ENCODE data around the gene RPL7A. TPM values are rescaled to one million over a fixed set of nuclear protein-coding genes. Genes with fewer than 3 reads are reported as not detected.

The RPL7A gene
- total and polyA plus RNA-seq, 2 of the 13 experiments (the other 11 are each of a cell fraction or from before 2014, with no cell fraction given) = 2,401 to 2,938 TPM

DNA sequence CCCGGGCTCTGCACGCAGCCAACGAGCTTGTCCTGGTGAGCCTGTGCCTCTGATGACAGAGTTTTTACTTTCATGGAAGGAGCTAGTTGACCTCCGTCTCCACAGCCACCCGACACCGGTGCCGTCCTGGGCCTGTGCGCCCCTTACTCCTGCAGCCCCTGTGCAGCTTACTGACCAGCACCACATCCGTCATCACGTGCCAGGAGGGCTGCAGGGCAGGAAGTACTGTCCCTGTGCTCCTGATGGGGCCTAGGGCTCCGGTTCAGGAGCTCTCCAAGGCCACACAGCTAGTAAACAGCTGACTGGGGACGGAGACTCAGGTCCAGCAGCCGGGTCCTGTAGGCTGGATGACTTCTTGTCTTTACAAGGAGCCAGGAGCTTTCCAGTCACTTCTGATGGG, 38.3 kb downstream of the RPL7A start (continued):
- TF ChIP-seq ZNF296 (CRISPR knock-in tag; conservative IDR thresholded peaks at IDR 0.05) (no peak), ZNF501 (CRISPR knock-in tag; IDR thresholded peaks at IDR 0.05) (peak; percentile 39; the same call in 1 of the 2 replicates), SALL1 (CRISPR knock-in tag; IDR thresholded peaks at IDR 0.05) (peak; percentile 69), ZNF598 (CRISPR knock-in tag; IDR thresholded peaks at IDR 0.05; ENCODE audit: borderline replicate concordance) (no peak), CHCHD3 (CRISPR knock-in tag; IDR thresholded peaks at IDR 0.05) (no peak), ZNF136 (CRISPR knock-in tag; IDR thresholded peaks at IDR 0.05; ENCODE audit: low read depth) (no peak), ZNF264 (CRISPR knock-in tag; IDR thresholded peaks at IDR 0.05) (peak; percentile 81; the same call in 1 of the 2 replicates), RAD51 (IDR thresholded peaks at IDR 0.05; ENCODE audit: borderline replicate concordance) (no peak), TBL1XR1 (IDR thresholded peaks at IDR 0.05; ENCODE audit: borderline replicate concordance, low read length, partially characterized antibody) (no peak), ZBTB38 (CRISPR knock-in tag; IDR thresholded peaks at IDR 0.05) (peak; percentile 90), POLR2AphosphoS2 (IDR thresholded peaks at IDR 0.05; ENCODE audit: low read depth, low read length) (no peak), NONO (IDR thresholded peaks at IDR 0.05) (no peak), NONO (CRISPR knock-in tag; conservative IDR thresholded peaks at IDR 0.05) (no peak), ELF3 (CRISPR knock-in tag; IDR thresholded peaks at IDR 0.05) (peak; percentile 82), FOXK1 (CRISPR knock-in tag; IDR thresholded peaks at IDR 0.05; ENCODE audit: borderline replicate concordance, low read depth) (peak; percentile 50; the same call in 1 of the 2 replicates), AHR (CRISPR knock-in tag; IDR thresholded peaks at IDR 0.05) (no peak), FOXK2 (IDR thresholded peaks at IDR 0.05) (no peak)
- TF ChIP-seq, protein P1, sequence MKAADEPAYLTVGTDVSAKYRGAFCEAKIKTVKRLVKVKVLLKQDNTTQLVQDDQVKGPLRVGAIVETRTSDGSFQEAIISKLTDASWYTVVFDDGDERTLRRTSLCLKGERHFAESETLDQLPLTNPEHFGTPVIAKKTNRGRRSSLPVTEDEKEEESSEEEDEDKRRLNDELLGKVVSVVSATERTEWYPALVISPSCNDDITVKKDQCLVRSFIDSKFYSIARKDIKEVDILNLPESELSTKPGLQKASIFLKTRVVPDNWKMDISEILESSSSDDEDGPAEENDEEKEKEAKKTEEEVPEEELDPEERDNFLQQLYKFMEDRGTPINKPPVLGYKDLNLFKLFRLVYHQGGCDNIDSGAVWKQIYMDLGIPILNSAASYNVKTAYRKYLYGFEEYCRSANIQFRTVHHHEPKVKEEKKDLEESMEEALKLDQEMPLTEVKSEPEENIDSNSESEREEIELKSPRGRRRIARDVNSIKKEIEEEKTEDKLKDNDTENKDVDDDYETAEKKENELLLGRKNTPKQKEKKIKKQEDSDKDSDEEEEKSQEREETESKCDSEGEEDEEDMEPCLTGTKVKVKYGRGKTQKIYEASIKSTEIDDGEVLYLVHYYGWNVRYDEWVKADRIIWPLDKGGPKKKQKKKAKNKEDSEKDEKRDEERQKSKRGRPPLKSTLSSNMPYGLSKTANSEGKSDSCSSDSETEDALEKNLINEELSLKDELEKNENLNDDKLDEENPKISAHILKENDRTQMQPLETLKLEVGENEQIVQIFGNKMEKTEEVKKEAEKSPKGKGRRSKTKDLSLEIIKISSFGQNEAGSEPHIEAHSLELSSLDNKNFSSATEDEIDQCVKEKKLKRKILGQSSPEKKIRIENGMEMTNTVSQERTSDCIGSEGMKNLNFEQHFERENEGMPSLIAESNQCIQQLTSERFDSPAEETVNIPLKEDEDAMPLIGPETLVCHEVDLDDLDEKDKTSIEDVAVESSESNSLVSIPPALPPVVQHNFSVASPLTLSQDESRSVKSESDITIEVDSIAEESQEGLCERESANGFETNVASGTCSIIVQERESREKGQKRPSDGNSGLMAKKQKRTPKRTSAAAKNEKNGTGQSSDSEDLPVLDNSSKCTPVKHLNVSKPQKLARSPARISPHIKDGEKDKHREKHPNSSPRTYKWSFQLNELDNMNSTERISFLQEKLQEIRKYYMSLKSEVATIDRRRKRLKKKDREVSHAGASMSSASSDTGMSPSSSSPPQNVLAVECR (CRISPR knock-in tag; IDR thresholded peaks at IDR 0.05; ENCODE audit: borderline replicate concordance) = no peak; the same call in 1 of the 2 replicates
- TF ChIP-seq, protein P2, sequence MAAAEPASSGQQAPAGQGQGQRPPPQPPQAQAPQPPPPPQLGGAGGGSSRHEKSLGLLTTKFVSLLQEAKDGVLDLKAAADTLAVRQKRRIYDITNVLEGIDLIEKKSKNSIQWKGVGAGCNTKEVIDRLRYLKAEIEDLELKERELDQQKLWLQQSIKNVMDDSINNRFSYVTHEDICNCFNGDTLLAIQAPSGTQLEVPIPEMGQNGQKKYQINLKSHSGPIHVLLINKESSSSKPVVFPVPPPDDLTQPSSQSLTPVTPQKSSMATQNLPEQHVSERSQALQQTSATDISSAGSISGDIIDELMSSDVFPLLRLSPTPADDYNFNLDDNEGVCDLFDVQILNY (CRISPR knock-in tag; conservative IDR thresholded peaks at IDR 0.05) = no peak
- TF ChIP-seq, protein P3, sequence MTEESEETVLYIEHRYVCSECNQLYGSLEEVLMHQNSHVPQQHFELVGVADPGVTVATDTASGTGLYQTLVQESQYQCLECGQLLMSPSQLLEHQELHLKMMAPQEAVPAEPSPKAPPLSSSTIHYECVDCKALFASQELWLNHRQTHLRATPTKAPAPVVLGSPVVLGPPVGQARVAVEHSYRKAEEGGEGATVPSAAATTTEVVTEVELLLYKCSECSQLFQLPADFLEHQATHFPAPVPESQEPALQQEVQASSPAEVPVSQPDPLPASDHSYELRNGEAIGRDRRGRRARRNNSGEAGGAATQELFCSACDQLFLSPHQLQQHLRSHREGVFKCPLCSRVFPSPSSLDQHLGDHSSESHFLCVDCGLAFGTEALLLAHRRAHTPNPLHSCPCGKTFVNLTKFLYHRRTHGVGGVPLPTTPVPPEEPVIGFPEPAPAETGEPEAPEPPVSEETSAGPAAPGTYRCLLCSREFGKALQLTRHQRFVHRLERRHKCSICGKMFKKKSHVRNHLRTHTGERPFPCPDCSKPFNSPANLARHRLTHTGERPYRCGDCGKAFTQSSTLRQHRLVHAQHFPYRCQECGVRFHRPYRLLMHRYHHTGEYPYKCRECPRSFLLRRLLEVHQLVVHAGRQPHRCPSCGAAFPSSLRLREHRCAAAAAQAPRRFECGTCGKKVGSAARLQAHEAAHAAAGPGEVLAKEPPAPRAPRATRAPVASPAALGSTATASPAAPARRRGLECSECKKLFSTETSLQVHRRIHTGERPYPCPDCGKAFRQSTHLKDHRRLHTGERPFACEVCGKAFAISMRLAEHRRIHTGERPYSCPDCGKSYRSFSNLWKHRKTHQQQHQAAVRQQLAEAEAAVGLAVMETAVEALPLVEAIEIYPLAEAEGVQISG (CRISPR knock-in tag; IDR thresholded peaks at IDR 0.05) = peak; percentile 53
- TF ChIP-seq, protein P4, sequence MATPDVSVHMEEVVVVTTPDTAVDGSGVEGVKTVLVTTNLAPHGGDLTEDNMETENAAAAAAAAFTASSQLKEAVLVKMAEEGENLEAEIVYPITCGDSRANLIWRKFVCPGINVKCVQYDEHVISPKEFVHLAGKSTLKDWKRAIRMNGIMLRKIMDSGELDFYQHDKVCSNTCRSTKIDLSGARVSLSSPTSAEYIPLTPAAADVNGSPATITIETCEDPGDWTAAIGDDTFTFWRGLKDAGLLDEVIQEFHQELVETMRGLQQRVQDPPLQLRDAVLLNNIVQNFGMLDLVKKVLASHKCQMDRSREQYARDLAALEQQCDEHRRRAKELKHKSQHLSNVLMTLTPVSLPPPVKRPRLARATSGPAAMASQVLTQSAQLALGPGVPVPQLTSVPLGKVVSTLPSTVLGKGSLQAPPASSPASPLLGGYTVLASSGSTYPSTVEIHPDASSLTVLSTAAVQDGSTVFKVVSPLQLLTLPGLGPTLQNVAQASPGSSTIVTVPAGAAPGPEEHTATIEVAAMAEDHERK (CRISPR knock-in tag; IDR thresholded peaks at IDR 0.05; ENCODE audit: low read depth) = no peak
- TF ChIP-seq, protein P5, sequence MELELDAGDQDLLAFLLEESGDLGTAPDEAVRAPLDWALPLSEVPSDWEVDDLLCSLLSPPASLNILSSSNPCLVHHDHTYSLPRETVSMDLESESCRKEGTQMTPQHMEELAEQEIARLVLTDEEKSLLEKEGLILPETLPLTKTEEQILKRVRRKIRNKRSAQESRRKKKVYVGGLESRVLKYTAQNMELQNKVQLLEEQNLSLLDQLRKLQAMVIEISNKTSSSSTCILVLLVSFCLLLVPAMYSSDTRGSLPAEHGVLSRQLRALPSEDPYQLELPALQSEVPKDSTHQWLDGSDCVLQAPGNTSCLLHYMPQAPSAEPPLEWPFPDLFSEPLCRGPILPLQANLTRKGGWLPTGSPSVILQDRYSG (CRISPR knock-in tag; IDR thresholded peaks at IDR 0.05) = no peak

Data from HepG2 (cell line).